GM12801 (cell line): Measurements from ENCODE around the gene KRTAP5-6.

ENCODE experiments used
- CTCF ChIP-seq: IDR thresholded peaks from one replicate; pipeline ENCODE4 v1.5.1; 2011; ENCODE audit warnings: control low read depth; ENCODE audit not compliant: insufficient read length; ENCODE audit errors: extremely low read depth

The KRTAP5-6 gene

GRCh38 chr11:1727861-1728260 is 30.9 kb downstream of the KRTAP5-6 start:
- no peak for TF ChIP-seq CTCF

- TF ChIP-seq CTCF, result no peak
Observed at GRCh38 chr11:1728301-1728700, 31.3 kb downstream of the KRTAP5-6 start.

GRCh38 chr11:1728931-1729691 is 32.1 kb downstream of the KRTAP5-6 start:
- TF ChIP-seq CTCF, result no peak

- TF ChIP-seq CTCF, result no peak
Observed at GRCh38 chr11:1729692-1730011, 32.7 kb downstream of the KRTAP5-6 start.

GRCh38 chr11:1730059-1730629 is 33.1 kb downstream of the KRTAP5-6 start:
- no peak for TF ChIP-seq CTCF

GRCh38 chr11:1731451-1732059 is 34.6 kb downstream of the KRTAP5-6 start:
- no peak for TF ChIP-seq CTCF

GRCh38 chr11:1732418-1733008 is 35.5 kb downstream of the KRTAP5-6 start:
- TF ChIP-seq CTCF, result no peak
